ENCODE data around the gene FXYD1. TPM values are rescaled to one million over a fixed set of nuclear protein-coding genes. Genes with fewer than 3 reads are reported as not detected.
"Not testable (repeated sequence)": the region's sequence is repeated elsewhere in the genome, so short reads cannot be mapped to it uniquely, and the experiment has no call there.

Gene FXYD1
- total RNA-seq, 1 experiment from 2014 or later: not detected

DNA sequence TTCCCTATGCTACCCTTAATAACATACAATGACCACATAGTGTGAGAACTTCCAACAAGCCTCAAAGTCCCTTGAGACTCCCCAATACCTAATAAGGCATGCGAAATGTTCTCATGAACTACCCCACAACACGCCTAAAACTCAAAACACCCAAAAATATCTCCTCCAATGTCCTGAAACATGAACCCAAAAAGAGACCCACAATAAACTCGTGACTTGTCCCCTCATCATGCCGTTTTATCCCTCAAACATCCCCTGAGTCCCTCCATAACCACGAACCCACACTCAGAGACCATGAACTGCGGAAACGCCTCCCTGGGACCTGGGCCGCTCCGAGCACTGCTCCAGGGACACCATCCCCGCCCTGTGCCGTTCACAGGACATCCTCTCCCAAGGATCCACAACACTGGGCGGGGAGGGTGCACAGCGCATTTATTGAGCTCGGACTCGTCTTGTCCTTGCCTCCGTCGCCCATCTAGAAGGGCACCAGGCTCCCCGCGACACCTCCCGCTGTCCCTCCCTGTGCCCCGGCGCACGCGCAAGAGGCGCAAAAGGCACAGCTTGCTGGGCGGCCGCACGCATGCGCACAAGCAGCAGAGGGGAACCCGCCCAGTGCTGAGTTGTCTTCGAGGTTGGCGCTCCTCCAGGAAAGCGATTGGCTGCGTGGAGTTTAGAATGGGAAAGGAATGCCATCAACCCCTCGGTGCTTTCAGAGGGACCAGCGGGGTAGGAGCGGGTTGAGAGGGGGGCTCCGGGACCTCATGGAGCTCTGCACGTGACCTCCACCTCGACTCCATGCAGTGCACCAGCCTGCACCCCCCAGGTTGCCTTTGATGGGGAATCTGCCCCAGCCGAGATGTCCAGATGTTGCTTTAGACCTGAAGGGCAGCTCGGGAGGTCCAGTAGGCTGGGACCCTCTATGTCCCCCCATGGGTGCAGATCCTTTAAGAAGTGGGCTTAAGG, 14.2 kb upstream of the FXYD1 start:
- DNase-seq (ENCODE audit: low spot score): peak; percentile 84

DNA sequence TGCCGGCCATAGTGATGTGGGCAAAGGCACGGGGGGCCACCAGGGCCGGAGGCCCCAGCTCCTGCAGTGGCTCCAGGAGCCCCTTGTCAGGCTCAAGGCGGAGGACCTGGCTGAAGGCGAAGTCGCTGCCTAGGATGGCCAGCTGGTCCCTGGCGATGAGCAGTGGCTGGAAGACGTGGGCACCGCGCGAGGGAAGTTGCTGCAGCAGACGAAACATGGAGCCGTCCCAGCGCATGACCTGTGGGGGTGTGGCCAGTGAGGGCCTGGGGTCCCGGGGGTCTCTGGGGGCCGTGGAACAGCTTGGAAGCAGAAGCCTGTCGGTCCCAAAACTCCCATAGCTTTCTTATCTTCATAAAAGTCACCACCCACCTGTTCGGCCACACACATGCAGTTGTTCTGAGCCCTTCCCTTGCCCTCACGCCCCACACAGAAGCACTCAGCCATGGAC, 13.3 kb upstream of the FXYD1 start:
- no peak for DNase-seq (ENCODE audit: low spot score)

DNA sequence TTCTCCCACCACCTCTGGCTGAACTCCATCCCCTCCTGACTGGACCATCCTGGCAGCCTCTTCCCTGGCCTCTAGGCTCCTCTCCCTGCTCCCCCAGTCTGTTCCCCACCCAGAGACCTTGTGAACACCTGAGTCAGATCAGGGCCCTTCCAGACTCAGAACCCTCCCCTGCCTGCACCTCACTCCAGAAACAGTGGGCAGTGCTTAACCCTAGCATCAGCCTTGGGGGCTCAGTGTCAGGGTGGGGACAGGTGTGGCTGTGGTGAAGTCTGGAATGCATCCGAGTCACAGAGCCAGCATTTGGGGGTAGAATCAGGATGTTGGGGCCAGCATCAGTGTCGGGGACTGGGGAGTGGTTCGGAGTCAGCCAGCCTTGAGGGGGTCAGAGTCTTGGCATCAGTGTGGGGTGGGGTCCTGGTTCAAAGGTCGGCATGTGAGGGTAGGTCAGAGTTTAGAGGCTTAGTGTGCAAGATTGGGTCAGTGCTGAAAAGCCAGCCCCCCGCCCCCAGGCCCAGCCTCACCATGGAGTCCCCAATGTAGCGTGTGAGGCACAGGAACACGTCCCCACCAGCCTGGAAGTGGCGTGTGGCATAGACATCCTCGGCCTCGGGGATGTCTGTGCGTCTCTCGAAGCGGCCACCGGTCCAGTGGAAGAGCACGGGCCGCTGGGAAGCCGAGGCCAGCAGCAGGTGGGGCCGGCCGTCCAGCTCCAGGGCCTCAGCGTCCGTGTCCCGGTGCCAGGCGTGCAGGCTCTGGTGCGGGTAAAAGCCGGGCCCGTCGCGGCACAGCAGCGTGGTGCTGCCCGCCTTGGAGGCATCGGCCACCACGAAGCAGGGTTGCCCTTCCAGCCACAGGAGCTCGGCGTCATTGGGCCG, 12.6 kb upstream of the FXYD1 start:
- no peak for DNase-seq (ENCODE audit: low spot score)

DNA sequence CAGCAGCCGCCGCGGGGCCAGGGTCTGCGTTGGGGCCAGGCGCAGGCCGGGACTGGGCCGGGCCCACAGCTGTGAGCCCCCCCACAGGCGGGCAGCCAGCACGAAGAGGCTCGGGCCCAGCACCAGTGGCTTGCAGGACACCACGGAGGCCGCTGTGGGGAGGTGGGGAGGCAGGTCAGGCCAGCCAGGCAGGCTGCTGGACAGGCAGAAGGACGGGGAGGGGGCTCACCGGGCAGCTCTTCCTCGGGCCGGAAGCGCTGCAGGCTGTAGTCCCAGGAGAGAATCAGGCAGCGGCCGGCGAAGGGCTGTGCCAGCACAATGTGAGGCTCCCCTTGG, 12.0 kb upstream of the FXYD1 start:
- no peak for DNase-seq (ENCODE audit: low spot score)

DNA sequence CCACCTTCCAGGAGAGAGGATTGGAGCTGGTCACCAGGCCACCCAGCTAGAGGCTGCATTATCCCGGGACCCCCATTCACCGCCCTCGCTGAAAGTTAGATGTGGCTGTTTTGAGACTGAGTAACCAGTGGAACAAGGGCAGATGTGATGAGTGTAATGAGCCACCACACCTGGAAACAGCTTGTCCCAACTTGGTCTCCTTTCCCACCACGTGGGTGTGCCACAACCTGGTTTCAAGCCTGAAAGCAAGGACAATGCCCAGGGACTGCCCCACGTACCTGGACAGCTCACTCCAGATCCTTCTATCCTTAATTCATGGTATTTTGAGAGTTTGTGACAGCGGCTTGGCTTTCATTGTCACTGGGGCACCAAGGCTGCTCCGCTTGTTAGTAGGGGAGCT, 10.8 kb upstream of the FXYD1 start:
- DNase-seq (ENCODE audit: low spot score): no peak

DNA sequence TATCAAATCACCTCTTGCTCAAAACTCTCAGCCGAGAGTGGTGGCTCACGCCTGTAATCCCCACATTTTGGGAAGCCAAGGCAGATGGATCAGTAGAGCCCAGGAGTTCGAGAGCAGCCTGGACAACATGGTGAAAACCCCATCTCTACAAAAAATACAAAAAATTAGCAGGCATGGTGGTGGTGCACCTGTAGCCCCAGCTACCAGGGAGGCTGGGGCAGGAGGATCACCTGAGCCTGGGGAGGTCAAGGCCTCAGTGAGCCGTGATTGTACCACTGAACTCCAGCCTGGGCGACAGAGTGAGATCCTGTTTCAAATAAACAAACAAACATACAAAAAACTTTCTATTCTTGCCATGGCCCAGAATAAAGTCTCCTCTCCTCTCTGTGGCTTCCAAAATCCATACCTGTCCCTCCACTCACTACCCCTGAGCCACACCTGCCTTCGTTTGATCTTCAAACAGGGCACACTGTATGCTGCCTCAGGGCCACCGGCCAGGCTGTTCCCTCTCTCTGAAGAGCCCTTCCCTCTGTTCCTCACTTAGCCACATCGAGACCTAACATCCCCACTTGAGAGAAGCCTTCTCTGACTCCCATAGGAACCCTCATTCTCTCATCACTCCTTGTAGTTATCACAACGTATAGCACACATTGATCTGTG, 10.1 kb upstream of the FXYD1 start:
- no peak for DNase-seq (ENCODE audit: low spot score)

DNA sequence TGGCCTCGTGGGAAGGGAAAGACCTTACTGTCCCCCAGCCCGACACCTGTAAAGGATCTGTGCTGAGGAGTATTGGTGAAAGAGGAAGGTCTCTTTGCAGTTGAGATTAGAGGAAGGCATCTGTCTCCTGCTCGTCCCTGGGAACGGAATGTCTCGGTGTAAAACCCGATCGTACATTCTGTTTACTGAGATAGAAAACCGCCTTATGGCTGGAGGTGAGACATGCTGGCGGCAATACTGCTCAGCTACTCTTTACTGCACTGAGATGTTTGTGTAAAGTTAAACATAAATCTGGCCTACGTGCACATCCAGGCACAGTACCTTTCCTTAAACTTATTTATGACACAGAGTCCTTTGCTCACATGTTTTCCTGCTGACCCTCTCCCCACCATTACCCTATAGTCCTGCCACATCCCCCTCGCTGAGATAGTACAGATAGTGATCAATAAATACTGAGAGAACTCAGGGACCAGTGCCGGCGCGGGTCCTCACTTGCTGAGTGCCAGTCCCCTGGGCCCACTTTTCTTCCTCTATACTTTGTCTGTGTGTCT, 8.8 kb upstream of the FXYD1 start:
- DNase-seq (ENCODE audit: low spot score): not testable (repeated sequence)

DNA sequence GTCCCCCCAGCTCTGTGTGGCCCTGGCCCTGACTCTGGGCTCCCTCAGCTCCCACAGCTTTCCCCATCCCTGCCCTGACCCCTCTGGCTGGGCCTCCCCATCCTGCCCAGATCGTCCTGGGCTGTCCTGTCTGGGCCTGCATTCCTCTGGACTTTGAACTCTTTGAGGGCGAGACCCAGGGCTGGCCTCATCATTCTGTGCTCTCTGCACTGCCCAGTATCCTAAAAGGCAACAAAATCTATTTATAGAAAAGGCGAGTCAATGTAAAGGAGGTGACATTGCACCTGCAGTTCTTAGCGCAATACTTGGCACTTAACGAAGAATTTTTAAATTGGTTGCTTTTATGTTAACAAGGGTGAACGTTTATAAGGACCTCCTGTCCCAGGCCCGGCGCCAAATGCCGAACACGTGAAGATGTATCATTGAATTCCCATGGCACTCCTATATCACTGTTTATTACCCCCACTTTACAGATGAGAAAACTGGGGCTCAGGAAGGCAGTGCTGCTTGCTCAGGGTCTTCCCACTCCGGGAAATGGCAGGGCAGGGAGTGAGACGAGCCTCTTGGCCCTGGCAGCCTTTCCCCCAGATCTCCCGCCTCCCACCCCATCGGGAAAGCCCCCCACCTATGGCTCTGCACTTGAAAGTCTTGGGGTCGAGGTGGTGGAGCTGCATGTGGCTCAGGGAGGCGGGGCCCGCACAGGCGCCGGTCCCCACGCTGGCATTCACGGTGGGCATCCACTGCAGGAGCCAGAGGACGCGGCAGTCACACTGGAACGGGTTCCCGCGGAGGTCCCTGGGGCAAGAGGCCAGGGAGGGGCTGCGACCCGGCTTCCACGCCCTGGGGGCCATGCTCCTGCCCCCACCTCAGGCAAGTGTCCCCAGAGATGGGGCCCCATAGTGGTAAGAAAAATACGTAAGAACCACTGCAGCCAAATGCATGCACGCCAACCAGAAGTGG, 7.6 kb upstream of the FXYD1 start:
- DNase-seq (ENCODE audit: low spot score): no peak

DNA sequence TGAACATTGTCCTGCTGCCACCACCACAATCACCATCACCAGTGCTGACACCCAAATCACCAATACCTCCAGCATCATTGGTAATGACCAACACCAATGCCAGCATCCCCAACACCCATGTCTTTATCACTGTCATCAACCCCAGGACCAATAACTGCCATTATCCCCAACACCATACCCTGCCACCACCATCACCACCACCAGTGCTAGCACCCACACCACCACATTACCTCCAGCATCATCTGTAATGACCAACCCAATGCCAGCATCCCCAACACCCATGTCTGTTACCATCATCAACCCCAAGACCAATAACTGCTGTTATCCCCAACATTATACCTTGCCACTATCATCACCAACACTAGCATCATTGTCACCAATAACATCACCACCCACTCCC, 6.4 kb upstream of the FXYD1 start:
- DNase-seq (ENCODE audit: low spot score): no peak

DNA sequence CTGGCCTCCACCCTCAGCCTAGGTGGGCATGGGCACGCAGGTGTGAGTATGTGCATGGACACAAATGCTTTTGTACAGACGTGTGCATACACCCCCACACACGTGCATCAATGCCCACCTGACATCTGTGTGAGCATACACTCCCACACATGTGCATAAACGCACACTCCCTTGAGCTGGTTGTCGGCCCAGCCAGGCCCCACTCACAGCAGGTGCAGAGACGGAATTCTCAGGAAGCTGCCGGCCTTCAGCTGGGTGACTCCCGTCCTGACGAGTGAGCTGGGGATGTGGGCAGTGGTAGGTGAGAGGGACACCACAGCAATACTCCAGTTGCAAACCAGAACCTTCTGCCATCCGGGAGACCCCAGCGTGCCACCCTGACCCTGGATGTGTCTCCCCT, 4.8 kb upstream of the FXYD1 start:
- DNase-seq (ENCODE audit: low spot score): no peak

DNA sequence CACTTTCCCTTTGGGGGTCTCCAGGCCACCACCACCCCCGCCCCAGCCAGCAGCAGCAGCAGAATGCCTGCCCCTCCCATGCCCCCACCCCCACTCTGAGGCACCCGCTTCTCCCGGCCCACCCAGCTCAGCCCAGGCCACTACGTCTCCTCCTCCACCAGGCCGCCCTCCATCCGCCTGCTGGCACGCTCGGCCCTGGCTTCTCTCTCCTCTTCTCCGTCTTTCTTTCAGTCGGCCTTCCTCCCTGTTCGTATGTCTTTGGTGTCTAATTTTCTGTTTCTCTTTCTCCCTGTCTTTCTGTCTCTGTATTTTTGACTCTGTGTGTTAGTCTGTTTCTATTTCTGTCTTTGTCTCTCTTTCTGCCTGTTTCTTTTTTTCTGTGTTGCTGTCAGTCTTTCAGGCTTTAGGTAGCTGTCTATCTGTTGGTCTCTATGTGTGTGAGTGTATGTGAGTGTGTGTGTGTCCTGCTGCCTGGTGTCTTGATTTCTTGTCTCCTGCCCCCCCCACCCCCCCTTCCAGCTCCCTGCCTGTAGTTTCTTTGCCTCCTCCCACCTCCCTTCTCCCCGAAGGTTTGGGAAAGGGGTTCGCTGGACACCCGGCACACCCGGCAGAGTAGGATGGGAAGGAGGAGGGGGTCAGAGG, 3.9 kb upstream of the FXYD1 start, which contains the start of gene LGI4:
Gene LGI4, minus strand, starts transcription at position 459 of the 642 bp plus-strand sequence. Its CDS starts 379 bp downstream, at position 80.
- DNase-seq (ENCODE audit: low spot score): no peak

DNA sequence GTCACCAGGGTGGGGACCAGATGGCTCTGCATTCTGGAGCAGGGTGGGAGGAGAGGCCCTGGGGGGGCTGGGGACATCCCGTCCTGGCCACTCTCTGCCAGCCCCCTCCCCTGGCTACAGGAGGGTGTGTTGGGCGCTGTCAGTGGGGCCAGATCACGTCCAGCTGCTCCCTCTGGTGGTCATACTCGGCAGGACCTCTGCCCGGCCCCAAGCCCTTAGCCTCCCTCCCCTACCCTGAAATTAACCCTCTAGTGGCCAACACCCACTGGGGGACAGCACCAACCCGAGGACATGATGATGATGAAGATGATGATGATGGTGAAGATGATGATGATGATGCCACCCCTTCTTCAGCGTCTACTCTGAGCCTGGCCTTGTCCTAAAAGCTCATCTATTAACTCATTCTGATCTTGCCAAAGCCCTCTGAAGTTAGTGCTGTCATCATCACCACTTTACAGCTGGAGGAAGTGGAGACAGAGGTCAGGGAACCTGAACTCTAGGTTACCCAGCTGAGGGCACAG, 3.2 kb upstream of the FXYD1 start:
- DNase-seq (ENCODE audit: low spot score): peak; percentile 60

DNA sequence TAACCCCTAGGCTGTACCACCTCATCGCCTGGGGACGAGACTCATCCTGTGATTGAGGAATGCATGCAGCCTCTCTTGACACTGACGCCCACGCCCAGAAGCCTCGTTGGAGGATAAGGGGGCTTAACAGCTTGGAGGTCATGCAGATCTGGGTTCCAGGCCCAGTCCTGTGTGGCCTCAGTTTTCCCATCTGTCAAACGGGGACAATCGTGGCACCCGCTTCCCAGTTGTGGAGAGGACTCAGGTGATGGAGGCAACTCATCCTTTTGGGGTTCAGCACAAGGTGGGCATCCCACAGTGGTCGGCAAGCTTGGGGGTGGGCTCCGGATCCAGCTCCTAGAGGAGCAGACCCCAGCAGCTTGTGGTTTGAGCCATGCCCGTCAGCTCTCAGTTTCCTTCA, 2.4 kb upstream of the FXYD1 start:
- no peak for DNase-seq (ENCODE audit: low spot score)

DNA sequence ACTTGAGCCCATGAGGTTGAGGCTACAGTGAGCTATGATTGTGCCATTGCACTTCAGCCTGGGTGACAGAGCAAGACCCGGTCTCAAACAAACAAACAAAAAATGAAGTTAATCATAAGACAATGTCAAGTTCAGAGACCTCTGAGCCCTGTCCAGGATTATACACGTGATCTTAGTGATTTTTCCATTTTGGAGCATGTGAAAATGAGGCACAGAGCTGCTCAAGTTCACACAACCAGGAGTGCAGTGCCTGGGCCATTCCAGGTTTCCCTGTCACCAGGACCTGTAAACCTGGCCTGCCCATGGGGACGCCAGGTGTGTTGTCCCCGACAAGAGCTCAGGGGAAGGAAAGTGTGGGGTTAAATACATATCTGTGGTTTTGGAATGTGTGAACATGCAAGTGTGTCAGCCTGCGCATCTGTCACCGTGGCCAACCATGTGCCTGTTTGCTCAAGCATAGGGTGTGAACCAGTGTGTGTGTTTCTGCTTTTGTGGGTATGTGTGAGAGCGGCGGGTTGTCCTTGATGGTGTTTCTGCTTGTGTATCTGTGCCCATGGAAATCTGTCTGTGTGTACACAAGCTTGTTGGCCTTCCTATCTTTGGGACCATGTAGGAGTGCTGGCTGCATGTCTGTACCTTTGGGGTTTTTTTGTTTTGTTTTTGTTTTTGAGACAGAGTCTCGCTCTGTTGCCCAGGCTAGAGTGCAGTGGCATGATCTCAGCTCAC, 1.5 kb upstream of the FXYD1 start:
- no peak for DNase-seq (ENCODE audit: low spot score)

DNA sequence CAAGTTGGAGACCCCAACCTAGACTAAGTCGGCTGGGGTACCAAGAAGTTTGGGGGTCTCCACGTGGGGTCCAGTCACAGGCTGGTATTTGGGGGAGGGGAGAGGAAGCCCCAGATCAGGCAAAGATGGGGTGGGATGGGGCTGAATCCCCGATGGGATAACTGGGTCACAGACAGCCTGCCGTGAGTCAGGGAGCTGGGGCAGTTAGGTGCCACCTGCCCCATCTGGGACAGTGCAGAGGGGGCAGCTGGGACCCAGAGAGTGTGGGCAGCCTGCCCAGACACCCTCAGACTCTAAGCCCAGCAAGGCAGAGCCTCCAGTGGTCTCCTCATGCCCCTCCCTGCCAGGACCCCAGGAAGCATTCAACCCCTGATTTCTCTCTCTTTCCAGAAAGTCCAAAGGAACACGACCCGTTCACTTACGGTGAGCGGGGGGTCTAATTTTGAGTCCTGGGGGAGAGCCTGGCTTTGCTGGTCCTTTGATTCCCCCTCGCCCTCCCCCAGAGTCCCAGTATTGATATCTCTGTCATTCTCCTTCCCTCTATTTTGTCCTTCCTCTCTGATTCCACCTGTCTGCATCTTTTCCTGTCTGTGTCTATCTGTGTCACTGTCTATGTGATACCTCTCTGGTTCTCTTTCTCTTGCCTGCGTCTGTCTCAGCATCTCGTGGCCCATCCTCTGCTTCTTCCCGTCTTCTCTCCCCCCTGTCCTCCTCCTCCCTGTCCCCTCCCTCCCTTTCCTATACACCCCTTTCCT, 1.8 kb downstream of the FXYD1 start:
- no peak for DNase-seq (ENCODE audit: low spot score)

DNA sequence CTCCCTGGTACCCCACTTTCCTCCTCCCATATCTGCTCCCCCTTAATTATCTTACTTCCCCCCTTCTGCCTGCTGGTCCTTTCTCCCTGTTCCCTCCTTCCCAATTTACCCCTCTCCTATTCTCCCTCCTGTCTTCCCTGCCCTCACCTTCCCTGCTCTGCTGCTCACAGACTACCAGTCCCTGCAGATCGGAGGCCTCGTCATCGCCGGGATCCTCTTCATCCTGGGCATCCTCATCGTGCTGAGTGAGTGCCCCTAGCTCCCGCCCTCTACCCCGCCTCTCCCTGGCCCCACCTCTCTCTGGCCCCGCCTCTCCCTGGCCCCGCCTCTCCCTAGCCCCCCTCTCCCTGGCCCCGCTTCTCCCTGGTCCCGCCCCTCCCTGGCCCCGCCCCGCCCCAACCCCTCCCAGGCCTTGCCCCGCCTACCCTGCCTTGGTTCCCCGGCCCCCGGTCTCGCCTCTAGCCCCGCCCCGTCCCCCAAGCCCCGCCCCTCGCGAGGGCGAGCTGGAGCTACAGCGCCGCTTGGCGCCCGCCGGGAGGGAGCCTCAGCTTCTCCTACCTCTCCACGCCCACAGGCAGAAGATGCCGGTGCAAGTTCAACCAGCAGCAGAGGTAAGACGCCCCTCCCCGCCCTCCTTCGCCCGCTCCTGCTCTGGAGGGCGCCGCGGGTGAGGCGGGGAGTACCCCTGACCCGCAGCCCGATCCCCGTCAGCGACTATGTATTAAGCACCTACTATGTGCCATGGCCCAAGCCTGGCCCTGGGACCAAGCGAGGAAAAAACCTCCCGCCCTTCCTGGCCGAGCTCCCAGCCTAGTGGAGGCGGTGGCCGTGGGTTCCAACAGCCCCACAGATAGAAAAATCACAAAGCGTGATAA, 2.6 kb downstream of the FXYD1 start:
- DNase-seq (ENCODE audit: low spot score): peak; percentile 90

DNA sequence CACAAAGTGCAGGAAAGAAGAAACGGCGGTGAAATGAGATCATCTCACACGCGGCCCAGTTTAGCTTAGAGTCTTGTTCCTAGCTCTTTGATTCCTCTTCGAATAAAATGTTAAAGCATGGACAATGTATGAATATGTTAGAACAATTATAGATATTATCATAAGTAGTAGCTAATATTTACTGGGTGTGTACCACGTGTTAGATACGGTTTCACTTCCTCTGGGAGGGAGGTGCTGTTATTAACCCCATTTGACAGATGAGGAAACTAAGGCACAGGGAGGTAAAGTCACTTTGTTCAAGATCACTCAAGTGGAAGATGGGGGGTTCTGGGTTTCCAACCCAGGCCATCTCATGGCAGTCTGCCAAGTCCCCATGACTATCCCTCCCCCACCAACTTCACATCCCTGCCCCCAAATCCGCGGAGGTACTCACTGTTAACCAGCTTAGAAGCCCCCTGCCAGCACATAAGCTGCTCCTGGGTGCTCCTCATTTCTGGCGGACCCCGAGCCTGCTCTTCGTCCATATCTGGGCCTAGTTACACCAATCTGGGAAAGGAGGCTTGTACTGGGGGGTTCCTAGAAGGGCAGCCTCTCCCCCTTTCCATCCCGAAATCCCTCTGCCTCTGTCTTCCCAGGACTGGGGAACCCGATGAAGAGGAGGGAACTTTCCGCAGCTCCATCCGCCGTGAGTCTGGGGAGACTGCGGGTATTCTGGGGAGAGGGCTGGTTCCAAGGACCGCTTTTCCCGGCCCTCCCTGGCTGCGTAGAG, 3.4 kb downstream of the FXYD1 start:
- DNase-seq (ENCODE audit: low spot score): no peak
